Cardiac septum (tissue), 1 donor: ENCODE data around the gene PRIMA1. TPM values are rescaled to one million over a fixed set of nuclear protein-coding genes. Genes with fewer than 3 reads are reported as not detected.

Experiments used
- DNase-seq: peaks from one replicate; pipeline ENCODE4 v3.0.0-alpha.2; 2020; ENCODE audit warnings: low spot score
- intact Hi-C: fragments of 100-400 bp; cut with DNase I; formaldehyde crosslinking; loops from one replicate; pipeline ENCODE4 v1.14.0; 2022
- total RNA-seq: library from RNA; stranded (reverse); fragmentation: NEBNext Ultra II Directional; extraction: Animal tissue kit (Norgen Biotek cat#: 25700); gene quantifications from one replicate; pipeline ENCODE4 v1.2.1, GENCODE V29; 2021
- donor health status: DM: no; HTN: no; CAD: no.

The PRIMA1 gene
- total RNA-seq, 1 donor from 2014 or later, result 2.3 TPM

DNA sequence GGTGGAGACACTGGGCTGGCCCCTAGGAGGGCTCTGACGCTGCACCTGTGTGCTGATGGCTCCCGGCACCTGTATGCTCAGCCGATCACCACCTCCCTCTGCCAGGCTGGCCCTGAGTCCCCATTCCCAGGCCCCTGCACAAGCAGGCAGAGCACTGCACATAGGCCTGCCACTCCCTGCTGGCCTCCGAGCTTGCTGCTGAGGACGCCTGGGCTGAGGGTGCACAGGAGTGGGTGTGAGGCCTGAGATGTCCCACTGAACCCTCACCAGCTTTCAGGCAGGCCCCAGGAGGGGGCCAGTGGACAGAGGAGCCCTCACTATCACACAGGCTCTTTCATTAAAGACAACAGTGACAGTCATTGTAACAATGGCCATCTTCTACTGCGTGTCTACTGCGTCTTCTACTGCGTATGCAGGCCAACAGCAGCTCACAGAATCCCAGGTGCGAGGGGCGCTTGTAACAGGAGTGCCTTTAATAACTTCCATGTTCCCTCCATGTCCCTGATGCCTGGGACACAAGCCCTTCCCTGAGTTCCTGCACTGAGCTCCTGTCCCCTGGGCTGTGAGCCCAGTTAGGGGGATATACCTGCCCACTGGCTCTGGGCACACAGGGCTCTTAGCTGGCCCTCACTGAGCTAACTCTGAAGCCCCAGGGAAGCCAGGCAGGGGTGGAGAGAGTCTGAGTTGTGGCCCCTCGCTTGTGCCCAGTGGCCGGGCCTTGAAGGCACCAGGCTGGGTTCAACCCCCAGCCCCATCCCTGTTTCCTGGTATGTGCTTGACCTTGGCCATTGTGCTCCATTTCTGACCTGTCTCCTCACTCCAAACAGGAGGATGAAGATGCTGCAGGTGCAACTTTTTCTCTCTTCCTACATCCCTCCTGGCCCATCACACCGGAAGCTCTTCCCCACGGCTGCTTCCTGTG, 71.3 kb downstream of the PRIMA1 start:
- intact Hi-C loops, result no loop called here
- no peak for DNase-seq

DNA sequence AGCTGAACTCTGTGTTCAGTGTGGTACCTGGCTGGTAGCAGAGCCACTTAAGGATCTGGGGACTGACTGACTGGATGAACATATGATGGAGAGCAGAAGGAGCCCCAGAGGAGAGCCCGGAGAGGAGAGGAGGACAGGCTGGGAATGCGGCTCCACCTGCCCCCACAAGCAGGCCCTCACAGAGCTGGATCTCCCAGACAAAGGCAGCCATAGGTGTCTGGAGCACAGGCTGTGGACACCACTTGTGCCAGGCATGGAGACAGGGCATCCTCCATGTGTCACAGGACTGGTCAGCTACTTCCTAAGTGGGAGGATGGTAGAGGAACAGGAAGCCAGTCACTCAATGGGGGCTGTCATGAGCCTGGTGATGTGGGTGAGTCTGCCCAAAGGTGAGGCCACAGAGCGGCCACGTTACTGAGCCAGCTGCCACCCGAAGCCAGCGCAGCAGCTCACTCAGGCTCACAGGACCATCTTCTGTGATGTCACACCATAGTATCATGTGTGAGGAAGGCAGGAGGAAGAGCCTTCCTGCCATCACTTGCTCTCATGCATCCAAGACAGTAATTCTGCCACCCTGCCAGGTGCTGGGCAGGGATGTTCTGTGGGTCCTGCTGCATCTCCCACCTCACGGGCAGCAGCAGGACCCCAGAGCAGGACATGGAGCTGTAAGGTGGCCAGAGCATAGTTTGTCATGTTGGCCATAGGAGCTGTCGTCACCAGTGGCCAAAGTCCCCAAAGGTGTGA, 72.1 kb downstream of the PRIMA1 start:
- DNase-seq, result no peak
- intact Hi-C loops, result no loop called here

DNA sequence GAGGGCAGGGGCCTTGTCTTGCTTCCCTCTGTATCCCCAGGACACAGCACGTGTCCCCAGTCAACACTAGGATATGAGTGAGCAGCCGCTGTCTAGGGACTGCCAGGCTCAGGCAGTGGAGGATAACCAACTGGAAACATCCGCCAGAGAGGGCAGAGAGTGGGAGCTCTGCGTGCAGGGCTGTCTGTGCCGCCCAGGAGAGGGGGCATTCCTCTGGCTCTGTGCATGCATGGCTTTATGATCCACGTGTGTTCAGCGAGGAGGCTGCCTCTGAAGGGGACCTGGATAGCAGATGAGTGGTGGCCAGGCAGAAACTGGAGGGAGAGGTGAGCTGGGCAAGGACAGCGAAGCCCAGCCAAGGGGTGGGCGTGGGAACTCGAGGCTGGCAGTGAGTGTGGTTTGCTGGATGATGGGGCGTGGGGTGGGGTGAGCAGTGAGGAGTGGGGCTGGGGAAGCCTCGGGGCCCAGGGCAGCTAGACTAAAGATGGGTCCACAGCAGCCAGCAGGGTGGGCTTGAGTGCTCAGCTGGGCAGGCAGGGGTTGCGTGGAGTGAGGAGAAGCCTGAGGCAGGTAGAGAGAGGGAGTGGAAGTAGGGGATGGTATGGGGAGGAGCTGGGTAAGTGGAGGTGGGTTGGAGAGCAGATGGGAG, 72.9 kb downstream of the PRIMA1 start:
- DNase-seq, result no peak
- intact Hi-C loops, result no loop called here

DNA sequence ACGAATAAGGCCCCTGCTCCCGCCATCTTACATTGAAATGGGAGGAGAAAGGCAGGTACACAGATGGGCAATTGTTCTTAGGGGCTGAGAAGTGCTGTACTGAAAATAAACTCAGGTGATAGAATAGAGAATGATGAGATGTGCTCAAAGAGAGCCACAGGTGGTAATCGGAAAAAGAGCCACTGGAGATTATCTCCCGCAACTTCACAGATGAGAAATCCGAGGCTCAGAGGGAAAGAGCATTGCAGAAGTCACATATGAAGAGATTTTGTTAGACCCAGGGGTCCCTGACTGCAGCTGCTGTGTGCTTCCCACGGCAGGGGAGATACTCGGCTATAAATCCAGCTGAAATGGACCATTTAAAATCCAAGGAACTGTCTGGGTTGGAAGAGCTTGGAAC, 73.7 kb downstream of the PRIMA1 start:
- no peak for DNase-seq
- intact Hi-C loops, result no loop called here

DNA sequence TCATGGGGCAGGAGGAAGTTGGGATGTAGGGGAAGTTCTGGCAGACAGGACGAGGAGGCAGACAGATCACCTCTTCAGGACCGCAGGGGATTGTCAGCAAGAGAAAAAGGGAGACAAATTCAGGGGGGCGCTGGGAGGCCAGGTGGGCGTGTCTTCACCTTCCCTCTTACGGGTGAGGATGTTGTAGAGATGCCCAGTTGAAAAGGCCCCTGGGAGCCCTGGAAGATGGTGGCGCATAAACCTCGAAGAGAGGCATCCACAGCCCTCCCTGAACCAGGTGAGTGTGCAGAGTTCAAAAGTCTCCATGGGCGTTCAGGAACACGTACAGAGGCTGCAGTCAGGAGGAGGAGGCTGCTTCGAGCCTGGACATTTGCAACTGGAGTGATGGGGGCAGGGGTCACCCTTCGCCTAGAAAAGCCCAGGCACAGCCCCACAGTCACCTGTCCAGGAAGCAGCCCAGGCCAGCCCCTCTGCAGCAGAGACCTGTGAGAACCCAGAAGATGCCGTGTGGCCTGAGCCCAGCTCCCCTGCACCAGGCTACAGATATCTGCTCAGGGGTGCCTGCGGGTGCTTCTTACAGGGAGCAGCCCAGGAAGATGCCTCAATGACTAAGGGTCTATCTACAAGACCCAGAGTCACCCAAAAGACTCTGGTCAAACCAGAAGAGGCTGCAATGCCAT, 74.4 kb downstream of the PRIMA1 start:
- intact Hi-C loops, result no loop called here
- no peak for DNase-seq

DNA sequence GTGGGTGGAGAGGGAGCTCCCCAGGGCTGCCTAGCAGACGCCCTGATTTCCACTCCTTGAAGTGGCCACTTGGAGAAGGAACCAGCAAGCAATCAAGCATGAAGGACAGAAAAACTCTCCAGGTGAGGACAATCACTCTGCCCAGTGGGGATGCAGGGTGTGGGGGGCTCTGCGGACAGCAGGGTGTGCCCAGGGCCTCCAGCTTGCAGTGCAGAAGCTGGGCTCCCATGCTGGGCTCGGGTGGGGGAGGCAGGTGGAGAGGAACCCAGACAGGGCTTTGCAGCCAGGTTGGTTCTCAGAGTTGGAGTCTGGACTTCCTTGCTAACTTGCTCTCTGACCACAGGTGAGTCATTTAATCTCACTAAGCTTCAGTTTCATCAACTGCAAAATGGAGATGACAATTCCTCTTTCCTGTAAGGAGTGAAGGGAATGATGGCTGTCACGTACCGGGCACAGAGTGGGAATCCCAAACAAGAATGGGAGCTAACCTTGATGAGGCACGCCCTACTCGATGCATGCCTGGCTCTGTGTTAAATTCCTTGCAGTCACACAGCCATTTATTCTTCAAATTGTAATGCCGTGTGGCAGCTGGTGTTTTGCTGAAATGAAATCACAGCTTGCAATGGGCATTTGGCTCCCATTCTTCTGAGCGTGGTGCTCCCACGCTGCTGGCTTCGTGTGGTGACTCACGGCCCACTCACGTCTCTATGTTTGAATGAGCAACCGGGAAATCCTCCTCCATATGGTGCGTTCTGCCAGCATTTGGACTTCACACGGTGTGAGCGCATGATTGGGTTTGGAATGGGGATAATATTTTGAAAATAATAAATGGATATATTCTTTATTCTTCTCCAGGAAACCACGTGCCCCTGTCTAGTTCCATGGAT, 75.2 kb downstream of the PRIMA1 start:
- intact Hi-C loops, result no loop called here
- DNase-seq, result no peak

DNA sequence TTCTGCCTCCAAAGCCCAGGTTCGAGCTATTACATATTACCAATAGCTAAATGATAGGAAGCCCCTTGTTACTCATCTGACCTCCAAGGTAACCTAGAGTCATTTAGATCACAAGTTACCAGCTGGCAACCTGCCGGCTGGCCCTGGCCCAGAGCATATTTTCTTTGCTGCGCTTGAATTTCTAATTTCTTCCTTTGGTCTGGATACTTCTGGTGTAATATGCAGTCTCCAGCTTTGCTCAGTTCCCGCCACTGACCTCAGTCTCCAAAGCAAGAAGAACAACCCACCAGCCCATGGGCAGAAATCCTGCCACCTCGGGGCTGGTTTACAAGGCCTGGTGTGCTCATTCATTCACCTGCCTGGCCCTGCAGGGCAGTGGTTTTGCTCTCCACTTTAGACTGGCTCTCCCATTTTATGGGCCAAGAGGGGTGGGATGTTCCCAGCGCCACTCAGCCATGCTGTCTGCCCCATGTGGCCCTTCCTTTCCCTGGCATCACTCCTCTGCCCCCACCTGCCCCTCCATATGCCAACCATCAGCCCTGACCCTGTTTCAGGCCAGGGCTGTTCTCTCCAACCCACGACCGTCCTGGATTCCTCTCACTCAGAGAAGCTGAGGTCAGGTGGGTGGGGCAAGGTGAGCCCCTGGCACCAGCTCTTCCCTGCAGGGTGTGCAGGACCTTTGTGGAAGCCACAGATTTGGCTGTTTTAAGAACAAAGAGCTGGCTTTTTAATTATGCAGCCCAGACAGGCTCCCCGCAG, 76.0 kb downstream of the PRIMA1 start:
- no peak for DNase-seq
- intact Hi-C loops, result no loop called here

DNA sequence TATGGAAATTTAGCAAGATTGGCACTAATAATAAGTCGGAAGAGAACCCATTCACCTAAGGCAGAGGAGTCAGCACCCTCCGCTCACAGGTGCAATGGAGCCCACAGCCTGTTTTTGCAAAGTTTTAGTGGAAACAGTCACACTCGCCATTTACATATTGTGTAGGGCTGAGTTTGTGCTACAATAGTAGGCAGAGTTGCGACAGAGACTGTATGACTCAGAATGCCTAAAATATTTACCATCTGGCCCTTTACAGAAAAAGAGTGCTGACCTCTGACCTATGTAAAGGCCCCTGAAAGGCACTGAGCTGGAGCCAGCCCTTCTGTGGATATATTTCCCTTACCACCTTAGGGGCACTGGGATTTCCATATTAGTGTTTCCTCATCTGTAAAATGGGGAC, 79.0 kb downstream of the PRIMA1 start:
- intact Hi-C loops, result no loop called here
- DNase-seq, result no peak

DNA sequence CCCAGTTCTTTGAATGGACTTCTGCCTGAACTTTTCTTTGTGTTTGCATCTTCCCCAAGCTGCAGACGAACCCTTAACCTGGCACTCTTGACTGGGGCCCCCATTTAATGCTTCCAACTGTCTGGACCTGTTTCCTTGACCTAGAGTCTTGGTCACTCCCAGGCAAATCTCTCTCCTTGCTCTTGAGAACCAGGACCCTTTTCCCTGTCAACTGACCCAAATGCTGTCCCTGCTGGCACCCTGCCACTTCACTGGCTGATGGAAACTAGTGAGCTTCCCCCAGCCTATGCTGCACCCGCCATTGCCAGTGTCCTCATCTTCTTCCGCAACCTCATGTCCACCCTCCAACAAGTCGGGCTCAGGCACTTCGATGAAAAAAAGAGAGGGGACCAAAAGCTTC, 79.5 kb downstream of the PRIMA1 start:
- no peak for DNase-seq
- intact Hi-C loops, result no loop called here

DNA sequence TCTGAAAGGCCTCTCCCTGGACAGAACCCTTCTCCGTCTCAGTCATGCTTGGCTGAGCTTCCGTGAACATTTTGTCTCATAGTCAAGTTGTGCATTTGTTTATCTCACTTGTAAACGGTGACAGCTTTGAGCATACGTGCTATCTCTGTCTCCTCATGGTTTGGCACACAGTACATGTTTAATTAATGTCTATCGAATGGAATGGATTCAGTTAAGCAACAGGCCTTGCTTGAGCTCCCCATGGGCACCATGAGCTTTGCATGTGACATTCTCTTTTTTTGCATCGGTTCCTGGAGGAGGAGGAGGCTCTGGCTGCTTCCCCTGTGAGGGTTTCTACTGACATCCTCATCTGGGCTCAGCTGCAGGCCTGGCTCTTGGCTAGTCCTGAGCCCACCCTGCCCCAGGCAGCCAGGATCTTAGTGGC, 80.0 kb downstream of the PRIMA1 start:
- intact Hi-C loops, result no loop called here
- no peak for DNase-seq

DNA sequence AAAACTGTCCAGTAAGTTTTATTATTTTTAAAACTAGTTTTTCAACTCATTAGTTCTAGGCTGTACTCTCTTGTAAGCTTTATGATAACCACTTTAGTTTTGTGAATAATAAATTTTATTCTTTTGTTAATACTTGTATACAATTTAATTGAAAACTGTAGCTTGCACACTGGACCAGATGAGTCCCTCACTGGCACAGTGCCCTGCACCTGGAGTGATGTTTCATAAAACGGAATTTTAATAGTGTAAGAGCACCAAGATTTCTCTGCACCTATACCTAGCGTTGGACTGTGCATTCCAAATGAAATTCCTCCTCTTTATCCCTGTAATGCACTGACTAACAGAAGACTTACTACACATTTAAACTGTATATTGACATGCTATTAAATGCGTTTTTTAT, 80.8 kb downstream of the PRIMA1 start:
- intact Hi-C loops, result no loop called here
- DNase-seq, result no peak

DNA sequence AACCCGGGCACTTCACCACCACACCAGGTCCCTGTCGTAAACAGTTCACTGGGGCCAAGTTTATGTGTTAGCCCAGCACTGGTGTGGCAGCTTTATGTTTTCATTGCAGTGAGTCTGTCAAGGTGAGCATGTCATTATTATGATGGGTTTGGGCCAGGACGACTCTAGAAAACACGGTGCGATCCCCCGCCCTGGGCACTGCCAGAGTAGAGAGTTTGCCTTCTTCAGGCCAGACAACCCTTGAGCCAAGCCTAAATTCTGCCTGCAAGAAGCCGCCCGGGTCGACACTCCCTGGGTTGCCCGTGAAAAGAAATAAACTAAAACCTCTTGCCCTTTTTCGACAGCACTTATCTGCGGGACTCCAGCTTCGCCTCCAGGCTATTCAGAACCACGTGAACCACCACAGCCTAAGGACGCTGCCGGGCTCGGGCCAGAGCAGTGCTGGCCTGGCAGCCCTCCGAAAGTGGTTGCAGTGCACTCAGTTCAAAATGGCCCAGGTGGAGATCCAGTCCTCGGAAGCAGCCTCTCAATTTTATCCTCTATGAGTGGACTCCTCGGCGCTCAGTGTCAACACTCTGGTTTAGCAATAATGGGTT, 81.8 kb downstream of the PRIMA1 start:
- no peak for DNase-seq
- intact Hi-C loops, result no loop called here

DNA sequence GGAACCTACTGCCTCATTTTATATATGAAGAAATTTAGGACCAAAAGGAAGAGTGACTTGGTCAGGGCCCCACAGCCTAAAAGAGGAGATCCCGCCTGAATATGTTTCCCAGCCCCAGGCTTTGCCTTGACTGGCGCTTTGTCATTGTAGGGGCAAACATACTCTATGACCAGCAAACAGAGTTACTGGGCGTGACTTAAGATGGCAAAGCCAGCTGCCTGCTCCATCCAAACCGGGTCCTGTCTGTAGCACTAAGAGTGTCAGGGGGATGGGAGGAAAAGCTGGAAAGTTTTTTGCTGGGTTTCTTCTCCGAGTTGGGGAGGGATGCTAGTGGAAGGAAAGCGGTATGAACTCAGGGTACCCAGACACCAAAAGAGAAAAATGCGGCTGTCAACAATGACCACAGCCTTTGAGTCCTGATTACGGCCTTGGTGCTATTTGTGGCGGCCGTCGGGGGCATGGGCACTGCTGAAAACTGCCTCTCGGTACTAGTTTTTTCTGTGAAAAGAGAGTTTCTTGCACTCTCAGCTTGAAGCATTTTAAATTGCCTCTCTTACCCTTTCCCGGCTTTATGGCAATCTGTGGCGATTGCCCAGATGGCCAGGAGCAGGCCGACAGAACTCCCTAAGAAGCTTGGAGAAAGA, 82.7 kb downstream of the PRIMA1 start:
- no peak for DNase-seq
- intact Hi-C loops, result no loop called here

DNA sequence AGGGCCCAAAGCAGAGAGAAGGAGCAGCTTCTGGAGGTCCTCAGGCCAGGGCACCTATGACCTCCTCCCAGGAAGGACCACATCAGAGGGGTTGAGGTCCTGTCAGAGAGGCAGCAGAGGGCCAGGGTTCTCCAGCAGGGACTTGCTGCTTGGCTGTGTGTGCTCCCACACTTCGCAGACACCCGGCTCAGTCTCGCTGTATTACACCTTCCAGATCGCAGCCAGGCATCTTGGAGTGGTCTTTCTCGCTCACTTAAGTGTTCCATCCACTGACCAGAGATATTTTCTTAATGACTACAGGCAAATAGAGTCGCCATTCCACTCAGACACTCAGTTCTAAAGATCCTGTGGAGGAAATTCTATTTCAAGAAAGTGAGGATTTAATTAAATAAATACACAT, 84.3 kb downstream of the PRIMA1 start:
- intact Hi-C loops, result no loop called here
- no peak for DNase-seq

DNA sequence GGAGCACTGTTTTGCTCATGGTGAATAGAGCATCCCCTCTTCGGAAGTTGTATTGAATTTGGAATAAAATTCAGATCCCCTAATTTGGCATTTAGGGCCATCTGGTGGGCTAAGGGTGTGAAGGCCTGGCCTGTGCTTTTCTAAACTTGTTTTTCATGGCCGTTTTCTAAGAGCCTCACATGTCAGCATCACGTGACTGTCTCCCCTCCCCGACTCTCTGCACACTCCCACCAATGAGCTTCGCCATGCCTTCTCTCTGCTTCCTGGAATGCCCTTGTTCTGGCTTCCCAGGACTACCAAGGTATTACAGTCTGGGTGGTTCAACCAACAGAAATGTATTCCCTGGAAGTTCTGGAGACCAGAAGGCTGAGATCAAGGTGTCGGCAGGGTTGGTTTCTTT, 85.3 kb downstream of the PRIMA1 start:
- intact Hi-C loops, result no loop called here
- no peak for DNase-seq

DNA sequence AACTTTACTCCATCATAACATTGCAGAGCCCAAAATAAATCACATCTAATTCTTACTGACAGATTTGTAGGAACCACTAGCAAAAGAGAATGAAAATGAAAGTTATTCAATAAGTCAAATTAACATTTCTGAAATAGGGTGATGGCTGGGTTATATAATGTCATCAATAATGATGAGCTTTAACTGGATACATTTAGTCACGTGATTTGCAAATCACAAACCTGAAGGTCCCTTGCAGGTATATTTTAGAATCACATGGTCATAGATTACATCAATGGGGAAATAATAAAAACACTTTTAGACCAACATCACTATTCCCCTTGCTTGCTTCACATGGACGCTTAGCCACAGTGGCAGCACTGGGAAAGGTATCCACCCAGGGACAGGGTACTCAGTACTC, 86.7 kb downstream of the PRIMA1 start:
- intact Hi-C loops, result no loop called here
- DNase-seq, result no peak

DNA sequence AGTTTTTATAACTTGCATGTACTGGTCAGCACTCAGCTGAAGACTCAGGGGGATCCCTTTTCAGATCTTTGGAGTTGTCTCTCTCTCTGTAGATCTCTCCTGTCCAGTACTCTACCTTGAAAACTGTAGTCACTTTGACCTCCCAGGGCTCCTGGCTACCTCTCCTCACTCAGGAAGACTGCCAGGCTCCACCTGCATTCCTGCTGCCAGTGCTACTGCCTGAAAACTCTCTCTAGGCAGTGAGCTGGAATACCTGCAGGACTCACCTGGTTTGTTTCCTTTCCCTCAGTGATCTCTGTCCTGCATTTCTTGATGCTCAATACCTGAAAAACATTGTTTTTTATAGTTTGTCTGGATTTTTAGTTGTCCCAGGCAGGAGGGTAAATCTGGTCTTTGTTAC, 87.4 kb downstream of the PRIMA1 start:
- DNase-seq, result no peak
- intact Hi-C loops, result no loop called here
